ENCODE results near the gene KIAA2012.

Gene KIAA2012

DNA sequence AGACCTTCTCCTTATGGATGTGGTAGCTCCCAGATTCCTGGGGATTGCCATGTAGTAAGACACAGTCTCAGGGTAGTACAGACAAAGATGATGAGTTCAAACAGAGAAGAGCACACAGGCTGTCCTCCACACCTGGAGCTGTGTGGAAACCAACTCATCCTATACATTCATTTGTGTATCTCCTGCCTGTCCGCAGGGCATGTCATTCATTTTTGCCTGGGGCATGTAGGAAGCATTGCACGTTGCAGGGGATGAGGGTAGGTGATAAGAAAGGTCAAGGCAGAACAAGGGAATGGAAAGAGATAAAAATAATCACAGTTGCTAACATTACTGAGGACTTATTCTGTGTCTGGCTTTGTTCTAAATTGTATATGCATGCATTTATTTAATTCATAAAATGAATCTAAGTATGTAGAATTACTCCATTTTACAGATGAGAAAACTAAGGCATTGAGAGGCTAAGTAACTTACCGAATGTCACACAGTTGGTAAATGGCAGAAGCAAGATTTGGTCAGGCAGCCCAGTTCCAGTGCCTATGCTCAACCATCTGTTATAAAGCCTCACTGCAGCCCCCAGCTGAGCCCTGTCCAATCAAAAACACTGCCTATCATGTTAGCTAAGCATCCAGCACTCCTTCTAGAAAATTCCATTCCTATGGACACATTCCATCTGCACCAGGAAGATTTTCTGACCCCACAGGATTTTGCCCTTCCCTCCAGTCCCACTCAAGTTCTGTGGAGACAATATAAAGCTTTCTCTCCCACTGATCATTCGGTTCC, 84.3 kb downstream of the KIAA2012 start:
- Histone ChIP-seq H3K9me3 (ENCODE audit: control insufficient read depth, low read length) (no peaks in the 10 kb centered on the region), H3K27me3 (replicated peaks; ENCODE audit: control insufficient read depth, insufficient read depth, low read length, poor library complexity, severe bottlenecking) (no peaks in the 10 kb centered on the region), H3K4me3 (ENCODE audit: insufficient read depth, low read depth, low read length, poor library complexity, severe bottlenecking) (no peak overlapping the region), H3K36me3 (ENCODE audit: control insufficient read depth, insufficient read depth, low read length) (no peaks in the 10 kb centered on the region), H3K27ac (ENCODE audit: insufficient read depth, low read length, poor library complexity, severe bottlenecking) (no peak overlapping the region), H3K4me1 (ENCODE audit: control insufficient read depth, insufficient read depth, low read length, poor library complexity, severe bottlenecking) (no peaks in the 10 kb centered on the region)
- DNase-seq, result no peak

DNA sequence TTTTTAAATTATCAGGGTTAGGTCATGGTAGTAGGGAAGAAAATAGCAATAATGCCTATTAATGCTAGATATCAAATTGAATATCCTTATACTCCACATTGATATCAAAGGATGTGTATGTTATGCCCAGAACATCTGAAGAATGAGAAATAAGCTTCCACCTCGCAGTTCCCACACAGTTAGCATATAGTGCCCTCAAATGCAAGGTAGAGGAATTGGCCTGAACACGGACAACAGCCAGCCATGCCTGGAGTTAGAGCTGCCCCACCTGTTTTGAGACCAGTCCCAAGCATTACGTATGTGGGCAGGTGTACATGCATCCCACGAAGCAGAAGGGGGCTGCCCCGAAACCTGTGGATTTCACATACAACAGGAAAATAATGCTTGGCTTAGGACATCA, 85.7 kb downstream of the KIAA2012 start:
- Histone ChIP-seq H3K4me1 (ENCODE audit: control insufficient read depth, insufficient read depth, low read length, poor library complexity, severe bottlenecking) (no peaks in the 10 kb centered on the region), H3K4me3 (ENCODE audit: insufficient read depth, low read depth, low read length, poor library complexity, severe bottlenecking) (no peak overlapping the region), H3K9me3 (ENCODE audit: control insufficient read depth, low read length) (no peaks in the 10 kb centered on the region), H3K27ac (ENCODE audit: insufficient read depth, low read length, poor library complexity, severe bottlenecking) (no peak overlapping the region), H3K36me3 (ENCODE audit: control insufficient read depth, insufficient read depth, low read length) (no peaks in the 10 kb centered on the region), H3K27me3 (replicated peaks; ENCODE audit: control insufficient read depth, insufficient read depth, low read length, poor library complexity, severe bottlenecking) (no peaks in the 10 kb centered on the region)
- DNase-seq, result no peak

- Histone ChIP-seq H3K27ac (ENCODE audit: insufficient read depth, low read length, poor library complexity, severe bottlenecking) (no peak overlapping the region), H3K4me3 (ENCODE audit: insufficient read depth, low read depth, low read length, poor library complexity, severe bottlenecking) (no peak overlapping the region), H3K9me3 (ENCODE audit: control insufficient read depth, low read length) (no peaks in the 10 kb centered on the region), H3K27me3 (replicated peaks; ENCODE audit: control insufficient read depth, insufficient read depth, low read length, poor library complexity, severe bottlenecking) (no peaks in the 10 kb centered on the region), H3K4me1 (ENCODE audit: control insufficient read depth, insufficient read depth, low read length, poor library complexity, severe bottlenecking) (no peaks in the 10 kb centered on the region), H3K36me3 (ENCODE audit: control insufficient read depth, insufficient read depth, low read length) (no peaks in the 10 kb centered on the region)
- no peak for DNase-seq
Measured at GRCh38 chr2:202161151-202161835, 88.2 kb downstream of the KIAA2012 start.

DNA sequence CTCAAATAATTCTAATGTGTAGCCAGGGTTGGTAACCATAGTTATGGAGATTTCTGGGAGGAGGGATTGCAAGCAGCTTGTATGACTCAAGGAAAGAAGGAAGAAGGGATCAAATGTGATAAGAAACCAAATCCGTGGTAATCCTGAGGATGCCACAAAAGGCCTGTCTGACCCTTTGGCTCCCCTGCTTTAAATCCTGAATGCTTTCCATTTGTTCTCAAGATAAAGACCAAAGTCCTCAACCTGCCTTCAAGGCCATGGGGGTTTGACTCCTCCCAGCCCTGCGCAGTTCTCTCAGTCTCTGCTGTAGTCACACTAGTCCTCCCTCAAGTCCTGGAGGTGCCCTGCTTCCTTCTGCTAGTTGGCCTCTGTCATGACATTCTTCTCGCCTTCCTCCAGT, 91.4 kb downstream of the KIAA2012 start:
- Histone ChIP-seq H3K36me3 (ENCODE audit: control insufficient read depth, insufficient read depth, low read length) (no peaks in the 10 kb centered on the region), H3K27ac (ENCODE audit: insufficient read depth, low read length, poor library complexity, severe bottlenecking) (no peak overlapping the region), H3K4me3 (ENCODE audit: insufficient read depth, low read depth, low read length, poor library complexity, severe bottlenecking) (no peak overlapping the region), H3K4me1 (ENCODE audit: control insufficient read depth, insufficient read depth, low read length, poor library complexity, severe bottlenecking) (no peaks in the 10 kb centered on the region), H3K27me3 (replicated peaks; ENCODE audit: control insufficient read depth, insufficient read depth, low read length, poor library complexity, severe bottlenecking) (no peaks in the 10 kb centered on the region), H3K9me3 (ENCODE audit: control insufficient read depth, low read length) (no peaks in the 10 kb centered on the region)
- DNase-seq, result no peak

DNA sequence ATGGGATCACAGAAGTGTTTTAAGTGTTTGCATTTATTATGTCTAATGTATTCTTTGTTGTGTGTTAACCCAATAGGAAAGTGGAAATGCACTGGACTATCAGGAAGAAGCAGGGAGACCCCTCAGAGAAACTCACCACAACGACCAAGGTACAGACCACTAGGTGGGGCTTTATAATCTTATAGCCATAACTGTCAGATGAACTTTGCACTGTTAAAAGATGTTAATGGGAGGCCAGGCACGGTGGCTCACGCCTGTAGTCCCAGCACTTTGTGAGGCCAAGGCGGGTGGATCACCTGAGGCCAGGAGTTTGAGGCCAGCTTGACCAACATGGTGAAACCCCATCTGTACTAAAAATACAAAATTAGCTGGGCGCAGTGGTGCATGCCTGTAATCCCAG, 92.2 kb downstream of the KIAA2012 start:
- H3K27me3 ChIP-seq (replicated peaks; ENCODE audit: control insufficient read depth, insufficient read depth, low read length, poor library complexity, severe bottlenecking), result no peaks in the 10 kb centered on the region
- DNase-seq, result no peak
- no peak overlapping the region for H3K4me3 ChIP-seq (ENCODE audit: insufficient read depth, low read depth, low read length, poor library complexity, severe bottlenecking)
- no peaks in the 10 kb centered on the region for H3K9me3 ChIP-seq (ENCODE audit: control insufficient read depth, low read length)
- no peak overlapping the region for H3K27ac ChIP-seq (ENCODE audit: insufficient read depth, low read length, poor library complexity, severe bottlenecking)
- H3K36me3 ChIP-seq (ENCODE audit: control insufficient read depth, insufficient read depth, low read length), result no peaks in the 10 kb centered on the region
- H3K4me1 ChIP-seq (ENCODE audit: control insufficient read depth, insufficient read depth, low read length, poor library complexity, severe bottlenecking), result no peaks in the 10 kb centered on the region

DNA sequence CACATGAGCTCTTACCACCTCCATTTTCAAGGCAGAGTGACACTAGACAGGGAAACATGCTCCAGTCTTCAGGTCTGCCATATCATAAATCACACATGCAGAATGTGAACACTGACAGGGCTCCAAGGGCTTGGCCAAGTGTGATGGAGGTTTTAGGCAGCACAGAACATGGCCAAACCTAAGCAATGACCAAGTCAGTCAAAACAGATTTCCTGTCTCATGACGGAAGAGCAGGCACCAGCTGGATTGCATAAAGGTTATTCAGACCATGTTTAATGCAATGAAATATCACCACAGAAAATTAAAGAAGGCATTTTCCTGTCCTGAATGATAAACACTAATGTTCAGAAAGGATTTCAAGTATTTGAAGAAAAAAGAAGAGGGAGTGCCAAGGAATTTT, 92.9 kb downstream of the KIAA2012 start:
- H3K4me3 ChIP-seq (ENCODE audit: insufficient read depth, low read depth, low read length, poor library complexity, severe bottlenecking), result no peak overlapping the region
- H3K27me3 ChIP-seq (replicated peaks; ENCODE audit: control insufficient read depth, insufficient read depth, low read length, poor library complexity, severe bottlenecking), result no peaks in the 10 kb centered on the region
- no peak for DNase-seq
- H3K27ac ChIP-seq (ENCODE audit: insufficient read depth, low read length, poor library complexity, severe bottlenecking), result no peak overlapping the region
- H3K4me1 ChIP-seq (ENCODE audit: control insufficient read depth, insufficient read depth, low read length, poor library complexity, severe bottlenecking), result no peaks in the 10 kb centered on the region
- H3K9me3 ChIP-seq (ENCODE audit: control insufficient read depth, low read length), result no peaks in the 10 kb centered on the region
- H3K36me3 ChIP-seq (ENCODE audit: control insufficient read depth, insufficient read depth, low read length), result no peaks in the 10 kb centered on the region

- no peaks in the 10 kb centered on the region for H3K36me3 ChIP-seq (ENCODE audit: control insufficient read depth, insufficient read depth, low read length)
Measured at GRCh38 chr2:202169131-202169530, 96.1 kb downstream of the KIAA2012 start.

DNA sequence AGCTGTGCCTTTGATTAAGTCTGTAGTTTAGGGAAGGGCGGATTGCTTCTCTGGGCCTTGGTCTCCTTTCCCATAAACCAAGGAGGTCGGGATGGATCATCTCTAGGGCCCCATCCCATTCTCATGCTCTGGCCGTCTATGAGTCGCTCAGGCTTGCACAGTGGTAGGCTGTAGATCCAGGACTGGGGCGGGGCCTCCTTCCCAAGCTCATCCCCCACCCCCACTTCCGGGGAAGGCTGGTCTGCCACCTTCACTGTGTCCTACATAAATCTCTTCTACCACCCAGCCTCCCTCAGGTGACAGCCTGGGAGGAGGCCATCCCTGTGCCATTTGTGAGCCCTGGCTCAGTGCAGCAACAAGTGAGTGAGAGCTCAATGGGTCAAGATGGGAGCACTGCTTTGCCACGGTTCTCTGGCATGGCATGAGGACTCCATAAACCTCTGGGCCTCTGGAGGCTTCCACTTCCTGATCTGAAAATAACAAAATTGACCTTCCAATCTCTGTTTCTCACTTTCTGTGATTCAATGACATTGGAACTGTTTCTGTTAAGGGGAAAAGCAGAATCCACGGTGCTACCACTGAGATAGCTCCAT, 96.9 kb downstream of the KIAA2012 start:
- no peaks in the 10 kb centered on the region for H3K9me3 ChIP-seq (ENCODE audit: control insufficient read depth, low read length)
- H3K4me3 ChIP-seq (ENCODE audit: insufficient read depth, low read depth, low read length, poor library complexity, severe bottlenecking), result no peak overlapping the region
- DNase-seq, result no peak
- H3K27ac ChIP-seq (ENCODE audit: insufficient read depth, low read length, poor library complexity, severe bottlenecking), result no peak overlapping the region
- no peaks in the 10 kb centered on the region for H3K36me3 ChIP-seq (ENCODE audit: control insufficient read depth, insufficient read depth, low read length)
- H3K4me1 ChIP-seq (ENCODE audit: control insufficient read depth, insufficient read depth, low read length, poor library complexity, severe bottlenecking), result peaks cover 4% of the 10 kb centered on the region
- no peaks in the 10 kb centered on the region for H3K27me3 ChIP-seq (replicated peaks; ENCODE audit: control insufficient read depth, insufficient read depth, low read length, poor library complexity, severe bottlenecking)

More at GRCh38 chr2:202169131-202169530, 96.1 kb downstream of the KIAA2012 start:
- Histone ChIP-seq H3K4me1 (ENCODE audit: control insufficient read depth, insufficient read depth, low read length, poor library complexity, severe bottlenecking) (peaks cover 4% of the 10 kb centered on the region), H3K9me3 (ENCODE audit: control insufficient read depth, low read length) (no peaks in the 10 kb centered on the region), H3K27me3 (replicated peaks; ENCODE audit: control insufficient read depth, insufficient read depth, low read length, poor library complexity, severe bottlenecking) (no peaks in the 10 kb centered on the region), H3K27ac (ENCODE audit: insufficient read depth, low read length, poor library complexity, severe bottlenecking) (no peak overlapping the region), H3K4me3 (ENCODE audit: insufficient read depth, low read depth, low read length, poor library complexity, severe bottlenecking) (no peak overlapping the region)
- DNase-seq, result no peak

GRCh38 chr2:202171241-202171825, 98.3 kb downstream of the KIAA2012 start:
- H3K4me3 ChIP-seq (ENCODE audit: insufficient read depth, low read depth, low read length, poor library complexity, severe bottlenecking), result no peak overlapping the region
- H3K27ac ChIP-seq (ENCODE audit: insufficient read depth, low read length, poor library complexity, severe bottlenecking), result no peak overlapping the region
- H3K4me1 ChIP-seq (ENCODE audit: control insufficient read depth, insufficient read depth, low read length, poor library complexity, severe bottlenecking), result peaks cover 4% of the 10 kb centered on the region
- no peaks in the 10 kb centered on the region for H3K36me3 ChIP-seq (ENCODE audit: control insufficient read depth, insufficient read depth, low read length)
- H3K9me3 ChIP-seq (ENCODE audit: control insufficient read depth, low read length), result no peaks in the 10 kb centered on the region
- DNase-seq, result no peak
- H3K27me3 ChIP-seq (replicated peaks; ENCODE audit: control insufficient read depth, insufficient read depth, low read length, poor library complexity, severe bottlenecking), result no peaks in the 10 kb centered on the region

All from effector memory CD4-positive, alpha-beta T cell (primary cell).